Prostate gland (tissue), 2 donors: ENCODE measurements around the gene RAB6B.
"Not testable (repeated sequence)": the region's sequence is repeated elsewhere in the genome, so short reads cannot be mapped to it uniquely, and the experiment has no call there.

Experiments
- POLR2A ChIP-seq: fragments of 450-650 bp; IDR thresholded peaks from one replicate; pipeline ENCODE4 v1.6.1; 2016; ENCODE audit warnings: antibody characterized with exemption, mild to moderate bottlenecking
- POLR2AphosphoS5 ChIP-seq: sonication (generic); formaldehyde crosslinking; IDR thresholded peaks from one replicate; pipeline ENCODE4 v1.6.1; 2017; ENCODE audit warnings: antibody characterized with exemption
- TF ChIP-seq, protein P1 (sequence below), 4 experiments: fragments of 200-600 bp in 2 of 4; fragments of 450-650 bp in 2 of 4; sonication (generic) in 2 of 4; IDR thresholded peaks; 1 replicate in 3 of 4; 2 replicates in 1 of 4; pipeline ENCODE4 v1.5.1; 2016 to 2019; ENCODE audit warnings: antibody characterized with exemption in 4 of 4, mild to moderate bottlenecking in 2 of 4, moderate library complexity in 2 of 4

DNA sequence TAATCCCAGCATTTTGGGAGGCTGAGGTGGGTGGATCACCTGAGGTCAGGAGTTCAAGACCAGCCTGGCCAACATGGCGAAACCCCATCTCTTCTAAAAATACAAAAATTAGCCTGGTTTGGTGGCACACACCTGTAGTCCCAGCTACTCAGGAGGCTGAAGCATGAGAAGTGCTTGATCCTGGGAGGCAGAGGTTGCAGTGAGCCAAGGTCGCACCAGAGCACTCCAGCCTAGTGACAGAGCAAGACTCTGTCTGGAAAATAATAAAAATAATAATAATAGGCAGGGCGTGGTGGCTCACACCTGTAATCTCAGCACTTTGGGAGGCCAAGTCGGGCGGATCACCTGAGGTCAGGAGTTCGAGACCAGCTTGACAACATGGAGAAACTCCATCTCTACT, 114.9 kb downstream of the RAB6B start:
- TF ChIP-seq, protein P1, sequence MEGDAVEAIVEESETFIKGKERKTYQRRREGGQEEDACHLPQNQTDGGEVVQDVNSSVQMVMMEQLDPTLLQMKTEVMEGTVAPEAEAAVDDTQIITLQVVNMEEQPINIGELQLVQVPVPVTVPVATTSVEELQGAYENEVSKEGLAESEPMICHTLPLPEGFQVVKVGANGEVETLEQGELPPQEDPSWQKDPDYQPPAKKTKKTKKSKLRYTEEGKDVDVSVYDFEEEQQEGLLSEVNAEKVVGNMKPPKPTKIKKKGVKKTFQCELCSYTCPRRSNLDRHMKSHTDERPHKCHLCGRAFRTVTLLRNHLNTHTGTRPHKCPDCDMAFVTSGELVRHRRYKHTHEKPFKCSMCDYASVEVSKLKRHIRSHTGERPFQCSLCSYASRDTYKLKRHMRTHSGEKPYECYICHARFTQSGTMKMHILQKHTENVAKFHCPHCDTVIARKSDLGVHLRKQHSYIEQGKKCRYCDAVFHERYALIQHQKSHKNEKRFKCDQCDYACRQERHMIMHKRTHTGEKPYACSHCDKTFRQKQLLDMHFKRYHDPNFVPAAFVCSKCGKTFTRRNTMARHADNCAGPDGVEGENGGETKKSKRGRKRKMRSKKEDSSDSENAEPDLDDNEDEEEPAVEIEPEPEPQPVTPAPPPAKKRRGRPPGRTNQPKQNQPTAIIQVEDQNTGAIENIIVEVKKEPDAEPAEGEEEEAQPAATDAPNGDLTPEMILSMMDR (IDR thresholded peaks at IDR 0.05): not testable (repeated sequence)
- TF ChIP-seq POLR2AphosphoS5, POLR2A: not testable (repeated sequence)
